K562 (cell line): ENCODE data around the gene NSUN2. TPM values are rescaled to one million over a fixed set of nuclear protein-coding genes. Genes with fewer than 3 reads are reported as not detected.

ENCODE experiments used
- CHD4 ChIP-seq: fragments of 200-600 bp; sonication (generic); IDR thresholded peaks from 3 replicates; pipeline ENCODE4 v1.6.1; 2012; ENCODE audit warnings: low read depth, mild to moderate bottlenecking, mixed read lengths, low read length, inconsistent platforms; ENCODE audit not compliant: insufficient read depth, insufficient replicate concordance, poor library complexity, severe bottlenecking
- KLF1 ChIP-seq: fragments of 450-650 bp; IDR thresholded peaks from 2 replicates; pipeline ENCODE4 v1.6.1; 2016; ENCODE audit warnings: missing genetic modification characterization, missing compliant biosample characterization
- RHOXF2B ChIP-seq: fragments of 250-450 bp; sonication (Bioruptor Pico); conservative IDR thresholded peaks from 2 replicates; pipeline ENCODE4 v1.5.1; 2021
- SAFB2 ChIP-seq: fragments of 200-400 bp; formaldehyde crosslinking; IDR thresholded peaks from 2 replicates; pipeline ENCODE4 v1.6.1; 2018; ENCODE audit warnings: borderline replicate concordance, low read length, low read depth, moderate library complexity; ENCODE audit not compliant: severe bottlenecking
- TAF9B ChIP-seq: fragments of 450-650 bp; IDR thresholded peaks from 2 replicates; pipeline ENCODE4 v1.6.1; 2018; ENCODE audit warnings: mild to moderate bottlenecking; ENCODE audit not compliant: partially characterized antibody
- ZNF124 ChIP-seq: sonication (generic); formaldehyde crosslinking; IDR thresholded peaks from 2 replicates; pipeline ENCODE4 v1.8.1; 2022; ENCODE audit warnings: missing genetic modification reagents
- ZNF224 ChIP-seq: sonication (generic); formaldehyde crosslinking; IDR thresholded peaks from 2 replicates; pipeline ENCODE4 v1.8.0; 2022; ENCODE audit warnings: mild to moderate bottlenecking, missing genetic modification reagents
- ZNF707 ChIP-seq: fragments of 250-450 bp; sonication (Bioruptor Pico); conservative IDR thresholded peaks from 2 replicates; pipeline ENCODE4 v1.8.0; 2022; ENCODE audit warnings: inconsistent platforms, mild to moderate bottlenecking, moderate library complexity
- polyA plus RNA-seq, 8 experiments: library from polyadenylated mRNA; depleted of rRNA in 4 of 8; stranded (reverse) in 5 of 8; unstranded in 3 of 8; fragments of >200 nt; fragmentation: Nextera tagmentation in 2 of 8; fragmentation: Illumina TruSeq in 1 of 8; extraction: Ambion mirVana in 2 of 8; extraction: Trizol in 1 of 8; gene quantifications; 2 replicates each; pipeline versions ENCODE4 v1.2.1 to v1.2.3, GENCODE V29; 2011 to 2014; ENCODE audit warnings: inconsistent platforms in 1 of 8, missing spikeins in 1 of 8
- total RNA-seq, 7 experiments: library from RNA; depleted of rRNA in 6 of 7; stranded (reverse); fragments of >200 nt in 6 of 7; fragmentation: Illumina TruSeq in 2 of 7; extraction: Trizol in 2 of 7; gene quantifications; 2 replicates each; pipeline versions ENCODE4 v1.2.1 to v1.2.3, GENCODE V29; 2011 to 2021; ENCODE audit warnings: low replicate concordance in 1 of 7
- TF ChIP-seq, protein P1 (sequence below): IDR thresholded peaks from 2 replicates; pipeline ENCODE4 v1.6.1; 2011; ENCODE audit warnings: borderline replicate concordance, low read depth, mild to moderate bottlenecking, moderate library complexity, low read length; ENCODE audit not compliant: insufficient read depth, poor library complexity, severe bottlenecking
- TF ChIP-seq, protein P2 (sequence below): fragments of 250-450 bp; sonication (Bioruptor Pico); IDR thresholded peaks from 2 replicates; pipeline ENCODE4 v1.9.0; 2021; ENCODE audit warnings: mild to moderate bottlenecking, inconsistent platforms
- TF ChIP-seq, protein P3 (sequence below): fragments of 250-450 bp; sonication (Bioruptor Pico); IDR thresholded peaks from 2 replicates; pipeline ENCODE4 v1.5.0; 2021; ENCODE audit warnings: mild to moderate bottlenecking, borderline replicate concordance

The NSUN2 gene
- total and polyA plus RNA-seq, 9 of the 15 experiments (the other 6 are each of a cell fraction or from before 2014, with no cell fraction given), result 9.2 to 167 (median 127) TPM

DNA sequence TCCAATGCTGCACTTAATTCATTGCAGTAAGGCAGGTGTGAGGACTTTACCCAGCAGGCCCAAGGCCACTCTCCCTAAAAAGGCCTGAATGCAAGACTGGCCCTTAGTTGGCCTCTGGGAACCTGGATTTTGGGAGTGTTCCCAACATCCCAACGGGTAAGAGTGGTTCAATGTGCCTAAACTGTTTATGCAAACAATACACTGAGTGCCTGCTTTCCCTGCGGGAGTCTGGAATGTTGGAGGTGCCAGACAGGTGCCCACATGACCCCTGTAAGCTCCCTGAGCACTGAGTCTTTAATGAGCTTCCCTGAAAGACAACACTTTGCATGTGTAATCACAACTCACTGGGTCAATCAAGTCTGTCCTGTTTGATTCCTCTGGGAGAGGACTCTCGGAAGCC is 37.4 kb downstream of the NSUN2 start (continued):
- TF ChIP-seq TAF9B (no peak), RHOXF2B (CRISPR knock-in tag) (no peak), KLF1 (tag) (no peak), ZNF124 (CRISPR knock-in tag) (no peak), ZNF707 (CRISPR knock-in tag) (no peak), SAFB2 (no peak), CHD4 (no peak), ZNF224 (no peak)
- TF ChIP-seq, protein P1, sequence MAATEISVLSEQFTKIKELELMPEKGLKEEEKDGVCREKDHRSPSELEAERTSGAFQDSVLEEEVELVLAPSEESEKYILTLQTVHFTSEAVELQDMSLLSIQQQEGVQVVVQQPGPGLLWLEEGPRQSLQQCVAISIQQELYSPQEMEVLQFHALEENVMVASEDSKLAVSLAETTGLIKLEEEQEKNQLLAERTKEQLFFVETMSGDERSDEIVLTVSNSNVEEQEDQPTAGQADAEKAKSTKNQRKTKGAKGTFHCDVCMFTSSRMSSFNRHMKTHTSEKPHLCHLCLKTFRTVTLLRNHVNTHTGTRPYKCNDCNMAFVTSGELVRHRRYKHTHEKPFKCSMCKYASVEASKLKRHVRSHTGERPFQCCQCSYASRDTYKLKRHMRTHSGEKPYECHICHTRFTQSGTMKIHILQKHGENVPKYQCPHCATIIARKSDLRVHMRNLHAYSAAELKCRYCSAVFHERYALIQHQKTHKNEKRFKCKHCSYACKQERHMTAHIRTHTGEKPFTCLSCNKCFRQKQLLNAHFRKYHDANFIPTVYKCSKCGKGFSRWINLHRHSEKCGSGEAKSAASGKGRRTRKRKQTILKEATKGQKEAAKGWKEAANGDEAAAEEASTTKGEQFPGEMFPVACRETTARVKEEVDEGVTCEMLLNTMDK, result no peak
- TF ChIP-seq, protein P2, sequence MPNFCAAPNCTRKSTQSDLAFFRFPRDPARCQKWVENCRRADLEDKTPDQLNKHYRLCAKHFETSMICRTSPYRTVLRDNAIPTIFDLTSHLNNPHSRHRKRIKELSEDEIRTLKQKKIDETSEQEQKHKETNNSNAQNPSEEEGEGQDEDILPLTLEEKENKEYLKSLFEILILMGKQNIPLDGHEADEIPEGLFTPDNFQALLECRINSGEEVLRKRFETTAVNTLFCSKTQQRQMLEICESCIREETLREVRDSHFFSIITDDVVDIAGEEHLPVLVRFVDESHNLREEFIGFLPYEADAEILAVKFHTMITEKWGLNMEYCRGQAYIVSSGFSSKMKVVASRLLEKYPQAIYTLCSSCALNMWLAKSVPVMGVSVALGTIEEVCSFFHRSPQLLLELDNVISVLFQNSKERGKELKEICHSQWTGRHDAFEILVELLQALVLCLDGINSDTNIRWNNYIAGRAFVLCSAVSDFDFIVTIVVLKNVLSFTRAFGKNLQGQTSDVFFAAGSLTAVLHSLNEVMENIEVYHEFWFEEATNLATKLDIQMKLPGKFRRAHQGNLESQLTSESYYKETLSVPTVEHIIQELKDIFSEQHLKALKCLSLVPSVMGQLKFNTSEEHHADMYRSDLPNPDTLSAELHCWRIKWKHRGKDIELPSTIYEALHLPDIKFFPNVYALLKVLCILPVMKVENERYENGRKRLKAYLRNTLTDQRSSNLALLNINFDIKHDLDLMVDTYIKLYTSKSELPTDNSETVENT (CRISPR knock-in tag), result no peak
- TF ChIP-seq, protein P3, sequence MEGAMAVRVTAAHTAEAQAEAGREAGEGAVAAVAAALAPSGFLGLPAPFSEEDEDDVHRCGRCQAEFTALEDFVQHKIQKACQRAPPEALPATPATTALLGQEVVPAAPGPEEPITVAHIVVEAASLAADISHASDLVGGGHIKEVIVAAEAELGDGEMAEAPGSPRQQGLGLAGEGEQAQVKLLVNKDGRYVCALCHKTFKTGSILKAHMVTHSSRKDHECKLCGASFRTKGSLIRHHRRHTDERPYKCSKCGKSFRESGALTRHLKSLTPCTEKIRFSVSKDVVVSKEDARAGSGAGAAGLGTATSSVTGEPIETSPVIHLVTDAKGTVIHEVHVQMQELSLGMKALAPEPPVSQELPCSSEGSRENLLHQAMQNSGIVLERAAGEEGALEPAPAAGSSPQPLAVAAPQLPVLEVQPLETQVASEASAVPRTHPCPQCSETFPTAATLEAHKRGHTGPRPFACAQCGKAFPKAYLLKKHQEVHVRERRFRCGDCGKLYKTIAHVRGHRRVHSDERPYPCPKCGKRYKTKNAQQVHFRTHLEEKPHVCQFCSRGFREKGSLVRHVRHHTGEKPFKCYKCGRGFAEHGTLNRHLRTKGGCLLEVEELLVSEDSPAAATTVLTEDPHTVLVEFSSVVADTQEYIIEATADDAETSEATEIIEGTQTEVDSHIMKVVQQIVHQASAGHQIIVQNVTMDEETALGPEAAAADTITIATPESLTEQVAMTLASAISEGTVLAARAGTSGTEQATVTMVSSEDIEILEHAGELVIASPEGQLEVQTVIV (CRISPR knock-in tag), result no peak
